Panc1 (cell line): ENCODE measurements around the gene TMEM106C. TPM values are rescaled to one million over a fixed set of nuclear protein-coding genes. Genes with fewer than 3 reads are reported as not detected.

Source experiments
- ATAC-seq: fragments of 200-7000 bp; cut with Tn5 transposase; 2 replicates; pipeline ENCODE4 v1.9.1; 2020; ENCODE audit warnings: mild to moderate bottlenecking, moderate library complexity
- BruUV-seq: library from RNA; stranded (reverse); fragments of 400-500 nt; replicated peaks from 2 replicates; lab custom pipeline; 2021; lab: Mats Ljungman, UMichigan
- CTCF ChIA-PET: fragments of 300-600 bp; sonication (Branson Sonifier 250); formaldehyde crosslinking; loops from one replicate; lab custom pipeline; 2022; ENCODE audit warnings: antibody characterized with exemption; lab: Charles Lee
- POLR2A ChIA-PET: fragments of 300-600 bp; sonication (Branson Sonifier 250); formaldehyde crosslinking; loops from one replicate; lab custom pipeline; 2022; ENCODE audit warnings: antibody characterized with exemption; lab: Charles Lee
- DNase-seq: peaks from one replicate; pipeline ENCODE4 v3.0.0-alpha.2; 2010; ENCODE audit warnings: low read depth, low spot score
- H3K27ac ChIP-seq: 2 replicates; pipeline ENCODE4 v1.5.1; 2011; ENCODE audit warnings: mild to moderate bottlenecking, low read length, inconsistent platforms
- H3K27me3 ChIP-seq: fragments of 200-500 bp; sonication (Bioruptor generic); 2 replicates; pipeline ENCODE4 v1.6.0; 2014; ENCODE audit warnings: low read length, inconsistent platforms; ENCODE audit not compliant: control insufficient read depth, insufficient read depth
- H3K36me3 ChIP-seq: fragments of 200-500 bp; sonication (Bioruptor generic); 2 replicates; pipeline ENCODE4 v1.5.1; 2014; ENCODE audit warnings: inconsistent platforms, mild to moderate bottlenecking, low read length, moderate library complexity; ENCODE audit not compliant: control insufficient read depth, insufficient read depth
- H3K4me1 ChIP-seq: 2 replicates; pipeline ENCODE4 v1.5.1; 2011; ENCODE audit warnings: inconsistent platforms, mild to moderate bottlenecking, low read length, moderate library complexity; ENCODE audit not compliant: control insufficient read depth, insufficient read depth
- H3K4me3 ChIP-seq, 2 experiments: 2 replicates each; pipeline ENCODE4 v1.5.1; 2011 to 2012; ENCODE audit warnings: low read depth in 2 of 2, low read length in 2 of 2, mild to moderate bottlenecking in 2 of 2, inconsistent platforms in 1 of 2, moderate library complexity in 1 of 2
- H3K9me3 ChIP-seq: fragments of 200-500 bp; sonication (Bioruptor generic); 2 replicates; pipeline ENCODE4 v1.5.1; 2014; ENCODE audit warnings: low read depth, mild to moderate bottlenecking, inconsistent platforms, low read length, moderate library complexity; ENCODE audit not compliant: control insufficient read depth, insufficient read depth
- POLR2AphosphoS5 ChIP-seq: IDR thresholded peaks from 2 replicates; pipeline ENCODE4 v1.6.1; 2012; ENCODE audit warnings: mild to moderate bottlenecking, low read depth, low read length, moderate library complexity
- SIN3A ChIP-seq: IDR thresholded peaks from 2 replicates; pipeline ENCODE4 v1.6.1; 2012; ENCODE audit warnings: low read depth, mild to moderate bottlenecking, low read length, moderate library complexity, borderline replicate concordance; ENCODE audit not compliant: insufficient read depth
- TCF7L2 ChIP-seq: IDR thresholded peaks from 2 replicates; pipeline ENCODE4 v1.6.1; 2011; ENCODE audit warnings: mild to moderate bottlenecking, low read depth, low read length, inconsistent platforms
- in situ Hi-C: cut with HindIII; loops from 2 replicates; pipeline ENCODE4 v1.10.0; 2016; ENCODE audit warnings: low sequenced_read_pairs, low pct_unique_long_range_greater_than_20kb
- intact Hi-C: fragments of 100-400 bp; cut with micrococcal nuclease; formaldehyde crosslinking; loops from one replicate; pipeline ENCODE4 v1.10.0; 2022; ENCODE audit not compliant: unreplicated experiment
- total RNA-seq: library from RNA; stranded (reverse); gene quantifications from one replicate; pipeline ENCODE4 v1.2.1, GENCODE V29; 2021; ENCODE audit not compliant: unreplicated experiment
- TF ChIP-seq, protein P1 (sequence below): fragments of 450-650 bp; IDR thresholded peaks from 2 replicates; pipeline ENCODE4 v1.5.1; 2017; ENCODE audit warnings: mild to moderate bottlenecking
- TF ChIP-seq, protein P2 (sequence below), 2 experiments: IDR thresholded peaks; 2 replicates each; pipeline ENCODE4 v1.6.1; 2011 to 2012; ENCODE audit warnings: low read depth in 2 of 2, control low read depth in 1 of 2, low read length in 1 of 2, mild to moderate bottlenecking in 1 of 2, moderate library complexity in 1 of 2; ENCODE audit not compliant: insufficient read depth in 1 of 2

Gene TMEM106C
- total RNA-seq, 1 experiment from 2014 or later = 93.7 TPM

DNA sequence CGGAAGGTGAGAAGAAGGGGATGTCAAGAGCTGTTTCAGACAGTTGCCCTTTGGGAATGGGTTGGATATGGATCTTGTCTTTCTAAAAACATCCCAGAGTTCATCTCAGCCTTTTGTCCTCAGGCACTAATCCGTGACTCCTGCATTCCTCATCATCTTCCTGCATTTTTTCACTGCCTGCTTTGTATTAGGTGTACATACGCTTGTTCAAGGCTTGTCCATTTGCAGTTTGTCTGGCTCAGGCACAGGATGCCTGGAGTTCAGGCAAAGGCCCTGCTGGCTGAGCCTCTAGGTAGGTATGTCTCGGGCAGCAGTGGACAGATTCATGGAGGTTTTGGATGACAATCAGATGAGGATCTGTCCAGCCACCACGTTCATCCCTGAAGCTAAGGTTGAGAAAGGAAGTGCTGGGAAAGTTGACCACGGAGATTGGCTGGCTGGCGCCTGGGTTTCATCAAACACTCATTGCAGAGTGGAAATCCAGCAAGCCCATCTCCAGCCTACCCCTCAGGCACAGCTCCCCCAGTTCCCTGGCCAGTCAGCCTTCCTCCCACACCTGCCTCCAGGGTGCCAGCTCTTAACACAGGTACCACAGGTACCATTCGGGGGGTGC is 12.4 kb upstream of the TMEM106C start:
- no peak for ATAC-seq
- POLR2A ChIA-PET = no interaction called here
- in situ Hi-C loops = no loop called here

DNA sequence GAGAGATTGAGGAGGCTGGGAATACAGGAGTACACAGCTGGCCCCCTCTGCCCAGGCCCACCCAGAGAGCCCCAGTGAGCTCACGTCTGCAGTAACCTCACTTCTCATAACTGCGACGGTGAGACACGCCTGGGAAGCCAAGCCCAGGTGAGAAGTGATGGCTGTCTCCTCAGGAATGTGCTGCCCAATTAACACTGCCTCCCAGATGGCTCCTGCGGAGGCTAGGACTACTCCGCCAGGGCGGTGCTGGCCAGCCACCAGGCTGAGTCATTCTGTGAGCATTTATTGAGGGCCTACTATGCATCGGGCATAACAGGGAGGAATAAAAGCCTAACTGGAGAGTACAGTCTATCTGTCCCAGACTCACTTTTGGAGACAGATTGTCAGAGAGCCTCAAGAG is 9.3 kb upstream of the TMEM106C start:
- TF ChIP-seq, protein P1, sequence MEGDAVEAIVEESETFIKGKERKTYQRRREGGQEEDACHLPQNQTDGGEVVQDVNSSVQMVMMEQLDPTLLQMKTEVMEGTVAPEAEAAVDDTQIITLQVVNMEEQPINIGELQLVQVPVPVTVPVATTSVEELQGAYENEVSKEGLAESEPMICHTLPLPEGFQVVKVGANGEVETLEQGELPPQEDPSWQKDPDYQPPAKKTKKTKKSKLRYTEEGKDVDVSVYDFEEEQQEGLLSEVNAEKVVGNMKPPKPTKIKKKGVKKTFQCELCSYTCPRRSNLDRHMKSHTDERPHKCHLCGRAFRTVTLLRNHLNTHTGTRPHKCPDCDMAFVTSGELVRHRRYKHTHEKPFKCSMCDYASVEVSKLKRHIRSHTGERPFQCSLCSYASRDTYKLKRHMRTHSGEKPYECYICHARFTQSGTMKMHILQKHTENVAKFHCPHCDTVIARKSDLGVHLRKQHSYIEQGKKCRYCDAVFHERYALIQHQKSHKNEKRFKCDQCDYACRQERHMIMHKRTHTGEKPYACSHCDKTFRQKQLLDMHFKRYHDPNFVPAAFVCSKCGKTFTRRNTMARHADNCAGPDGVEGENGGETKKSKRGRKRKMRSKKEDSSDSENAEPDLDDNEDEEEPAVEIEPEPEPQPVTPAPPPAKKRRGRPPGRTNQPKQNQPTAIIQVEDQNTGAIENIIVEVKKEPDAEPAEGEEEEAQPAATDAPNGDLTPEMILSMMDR = no peak
- TF ChIP-seq, protein P2, sequence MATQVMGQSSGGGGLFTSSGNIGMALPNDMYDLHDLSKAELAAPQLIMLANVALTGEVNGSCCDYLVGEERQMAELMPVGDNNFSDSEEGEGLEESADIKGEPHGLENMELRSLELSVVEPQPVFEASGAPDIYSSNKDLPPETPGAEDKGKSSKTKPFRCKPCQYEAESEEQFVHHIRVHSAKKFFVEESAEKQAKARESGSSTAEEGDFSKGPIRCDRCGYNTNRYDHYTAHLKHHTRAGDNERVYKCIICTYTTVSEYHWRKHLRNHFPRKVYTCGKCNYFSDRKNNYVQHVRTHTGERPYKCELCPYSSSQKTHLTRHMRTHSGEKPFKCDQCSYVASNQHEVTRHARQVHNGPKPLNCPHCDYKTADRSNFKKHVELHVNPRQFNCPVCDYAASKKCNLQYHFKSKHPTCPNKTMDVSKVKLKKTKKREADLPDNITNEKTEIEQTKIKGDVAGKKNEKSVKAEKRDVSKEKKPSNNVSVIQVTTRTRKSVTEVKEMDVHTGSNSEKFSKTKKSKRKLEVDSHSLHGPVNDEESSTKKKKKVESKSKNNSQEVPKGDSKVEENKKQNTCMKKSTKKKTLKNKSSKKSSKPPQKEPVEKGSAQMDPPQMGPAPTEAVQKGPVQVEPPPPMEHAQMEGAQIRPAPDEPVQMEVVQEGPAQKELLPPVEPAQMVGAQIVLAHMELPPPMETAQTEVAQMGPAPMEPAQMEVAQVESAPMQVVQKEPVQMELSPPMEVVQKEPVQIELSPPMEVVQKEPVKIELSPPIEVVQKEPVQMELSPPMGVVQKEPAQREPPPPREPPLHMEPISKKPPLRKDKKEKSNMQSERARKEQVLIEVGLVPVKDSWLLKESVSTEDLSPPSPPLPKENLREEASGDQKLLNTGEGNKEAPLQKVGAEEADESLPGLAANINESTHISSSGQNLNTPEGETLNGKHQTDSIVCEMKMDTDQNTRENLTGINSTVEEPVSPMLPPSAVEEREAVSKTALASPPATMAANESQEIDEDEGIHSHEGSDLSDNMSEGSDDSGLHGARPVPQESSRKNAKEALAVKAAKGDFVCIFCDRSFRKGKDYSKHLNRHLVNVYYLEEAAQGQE (IDR thresholded peaks at IDR 0.05; ENCODE audit: insufficient read depth in 1 of 2, low read depth in 2 of 2, low read length in 1 of 2) = no peak
- ChIA-PET POLR2A (interaction anchor here (0.6 kb wide), 1 partner anchor 8 kb away, joined by 3 read pairs; no protein-coding TSS in a partner anchor), CTCF (interaction anchor here (0.6 to 0.8 kb wide), 2 partner anchors 10 to 116 kb away, joined by 3 read pairs; partner anchors contain the start of gene TMEM106C)
- Histone ChIP-seq H3K27me3 (peaks cover 3% of the 10 kb centered on the region; the same call in 1 of the 2 replicates), H3K4me1 (no peaks in the 10 kb centered on the region), H3K36me3 (no peaks in the 10 kb centered on the region), H3K9me3 (no peaks in the 10 kb centered on the region), H3K4me3 (no peak overlapping the region), H3K27ac (no peak overlapping the region)
- BruUV-seq = no TSS peak
- in situ Hi-C loops = no loop called here
- DNase-seq = no peak
- ATAC-seq = no peak
- intact Hi-C loops = loop anchor here (10.0 kb wide), 1 partner anchor 211 kb away; no protein-coding TSS in a partner anchor

More for the DNA sequence above, 12.4 kb upstream of the TMEM106C start:
- CTCF ChIA-PET = interaction anchor here (0.7 kb wide), 1 partner anchor 211 kb away, joined by 3 read pairs; no protein-coding TSS in a partner anchor
- H3K27me3 ChIP-seq = peaks cover 3% of the 10 kb centered on the region; the same call in 1 of the 2 replicates
- intact Hi-C loops = loop anchor here (10.0 kb wide), 1 partner anchor 214 kb away; no protein-coding TSS in a partner anchor
- no peaks in the 10 kb centered on the region for H3K36me3 ChIP-seq
- no peaks in the 10 kb centered on the region for H3K9me3 ChIP-seq
- no peak overlapping the region for H3K27ac ChIP-seq
- no peaks in the 10 kb centered on the region; the same call in 1 of the 2 replicates for H3K4me1 ChIP-seq
- no TSS peak for BruUV-seq
- TF ChIP-seq, protein P2 (IDR thresholded peaks at IDR 0.05; ENCODE audit: insufficient read depth in 1 of 2, low read depth in 2 of 2, low read length in 1 of 2) = no peak
- TF ChIP-seq TCF7L2 = no peak
- TF ChIP-seq SIN3A = no peak
- no peak for TF ChIP-seq POLR2AphosphoS5
- TF ChIP-seq, protein P1 = no peak
- DNase-seq = no peak
- H3K4me3 ChIP-seq = no peak overlapping the region
